Fibroblast of skin of left biceps (primary cell): ENCODE measurements around the gene GALNT5.
"Not testable (repeated sequence)": the region's sequence is repeated elsewhere in the genome, so short reads cannot be mapped to it uniquely, and the experiment has no call there.

Source experiments
- DNase-seq, 2 experiments: peaks; one replicate each; pipeline ENCODE4 v3.0.0-alpha.2; 2013; ENCODE audit warnings: low read depth in 2 of 2

The GALNT5 gene, protein sequence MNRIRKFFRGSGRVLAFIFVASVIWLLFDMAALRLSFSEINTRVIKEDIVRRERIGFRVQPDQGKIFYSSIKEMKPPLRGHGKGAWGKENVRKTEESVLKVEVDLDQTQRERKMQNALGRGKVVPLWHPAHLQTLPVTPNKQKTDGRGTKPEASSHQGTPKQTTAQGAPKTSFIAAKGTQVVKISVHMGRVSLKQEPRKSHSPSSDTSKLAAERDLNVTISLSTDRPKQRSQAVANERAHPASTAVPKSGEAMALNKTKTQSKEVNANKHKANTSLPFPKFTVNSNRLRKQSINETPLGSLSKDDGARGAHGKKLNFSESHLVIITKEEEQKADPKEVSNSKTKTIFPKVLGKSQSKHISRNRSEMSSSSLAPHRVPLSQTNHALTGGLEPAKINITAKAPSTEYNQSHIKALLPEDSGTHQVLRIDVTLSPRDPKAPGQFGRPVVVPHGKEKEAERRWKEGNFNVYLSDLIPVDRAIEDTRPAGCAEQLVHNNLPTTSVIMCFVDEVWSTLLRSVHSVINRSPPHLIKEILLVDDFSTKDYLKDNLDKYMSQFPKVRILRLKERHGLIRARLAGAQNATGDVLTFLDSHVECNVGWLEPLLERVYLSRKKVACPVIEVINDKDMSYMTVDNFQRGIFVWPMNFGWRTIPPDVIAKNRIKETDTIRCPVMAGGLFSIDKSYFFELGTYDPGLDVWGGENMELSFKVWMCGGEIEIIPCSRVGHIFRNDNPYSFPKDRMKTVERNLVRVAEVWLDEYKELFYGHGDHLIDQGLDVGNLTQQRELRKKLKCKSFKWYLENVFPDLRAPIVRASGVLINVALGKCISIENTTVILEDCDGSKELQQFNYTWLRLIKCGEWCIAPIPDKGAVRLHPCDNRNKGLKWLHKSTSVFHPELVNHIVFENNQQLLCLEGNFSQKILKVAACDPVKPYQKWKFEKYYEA

DNA sequence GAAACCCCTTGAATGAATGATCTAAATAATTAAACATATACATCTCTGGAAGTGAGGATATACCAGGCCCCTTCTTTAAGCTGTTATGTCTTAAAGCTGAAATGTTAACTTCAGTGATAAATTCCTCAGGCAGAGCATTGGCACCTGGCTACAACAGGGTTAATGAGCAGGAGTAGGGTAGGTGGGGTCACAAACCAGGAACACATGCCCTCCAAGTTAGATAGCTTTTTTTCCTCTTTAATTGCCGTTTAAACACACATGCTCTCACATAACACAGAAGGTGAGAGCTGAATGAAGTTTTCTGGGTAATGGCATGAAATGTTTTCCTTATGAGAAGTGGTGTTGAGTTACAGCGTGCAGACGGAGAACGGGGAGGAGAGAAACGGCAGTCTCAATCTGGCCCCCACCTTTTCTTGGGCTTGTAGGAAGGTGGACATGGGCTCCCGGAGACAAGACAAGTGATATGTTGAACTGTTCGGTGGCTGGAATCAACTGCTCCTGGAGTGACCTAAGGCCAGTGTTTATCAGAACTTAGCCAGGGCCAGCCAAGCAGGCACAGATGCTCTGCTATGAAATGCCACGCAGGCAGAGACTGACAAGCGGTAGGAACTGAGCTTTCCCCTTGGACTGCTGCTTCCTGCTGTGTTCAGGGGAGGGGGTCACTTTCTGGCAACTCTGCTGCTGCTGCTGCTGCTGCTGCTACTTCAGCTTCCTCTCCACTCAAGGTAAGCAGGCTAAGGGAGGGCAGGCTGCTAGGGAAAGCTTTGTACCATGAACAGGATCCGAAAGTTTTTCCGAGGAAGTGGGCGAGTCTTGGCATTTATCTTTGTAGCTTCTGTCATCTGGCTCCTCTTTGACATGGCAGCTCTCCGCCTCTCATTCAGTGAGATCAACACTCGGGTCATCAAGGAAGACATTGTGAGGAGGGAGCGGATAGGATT is at the start of gene GALNT5:
GALNT5 (plus strand) TSS at position 394 of the 941 bp plus-strand sequence; CDS start at position 772, 378 bp downstream.
- no peak for DNase-seq

DNA sequence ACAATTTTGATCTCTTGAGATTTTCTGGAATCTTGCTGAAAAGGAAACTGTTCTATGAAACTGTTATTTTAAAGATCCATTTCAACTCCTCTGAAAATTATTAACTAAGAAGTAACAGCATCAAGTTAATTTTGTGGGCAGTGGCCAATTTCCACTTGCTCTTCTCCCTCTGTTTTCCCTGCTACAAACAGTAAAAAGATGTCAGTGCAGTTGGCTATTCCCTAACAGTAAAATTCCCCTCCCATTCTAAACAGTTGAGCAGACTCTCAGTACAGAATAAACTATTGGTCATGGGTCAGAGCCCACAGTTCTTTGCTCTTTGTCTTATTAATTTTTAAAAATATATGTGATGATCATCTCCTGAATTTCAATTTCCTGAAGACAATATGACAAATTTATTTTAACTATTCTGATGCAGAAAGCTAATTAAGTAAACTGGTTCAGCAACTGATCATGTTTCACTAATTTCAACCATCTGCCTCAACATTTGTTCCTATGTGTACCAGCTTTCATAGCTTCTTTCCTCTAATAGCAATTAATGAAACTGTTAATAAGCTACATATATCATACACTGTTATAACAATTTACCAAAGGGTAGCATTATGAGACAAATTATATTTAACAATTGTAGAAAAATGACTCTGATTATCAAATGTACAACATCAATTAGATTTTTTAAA is 41.1 kb upstream of the GALNT5 start:
- no peak for DNase-seq

DNA sequence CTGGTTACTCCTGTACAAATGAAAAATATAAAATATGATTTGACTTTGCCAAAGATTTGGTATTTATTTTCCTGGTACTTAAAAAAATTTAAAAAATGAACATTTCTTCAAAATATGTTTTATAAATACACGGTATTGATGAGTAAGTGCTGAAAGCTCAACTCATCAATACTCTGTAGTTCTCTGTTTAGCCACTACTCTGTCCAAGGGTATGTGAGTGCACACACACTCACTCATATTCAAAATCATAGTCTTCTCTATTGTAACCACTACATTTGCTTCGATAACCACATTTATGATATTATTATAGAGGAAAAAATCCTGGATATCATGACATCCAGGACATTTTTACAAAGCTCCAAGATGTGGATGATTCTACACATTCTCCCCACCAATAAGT is 40.1 kb upstream of the GALNT5 start:
- DNase-seq: no peak

DNA sequence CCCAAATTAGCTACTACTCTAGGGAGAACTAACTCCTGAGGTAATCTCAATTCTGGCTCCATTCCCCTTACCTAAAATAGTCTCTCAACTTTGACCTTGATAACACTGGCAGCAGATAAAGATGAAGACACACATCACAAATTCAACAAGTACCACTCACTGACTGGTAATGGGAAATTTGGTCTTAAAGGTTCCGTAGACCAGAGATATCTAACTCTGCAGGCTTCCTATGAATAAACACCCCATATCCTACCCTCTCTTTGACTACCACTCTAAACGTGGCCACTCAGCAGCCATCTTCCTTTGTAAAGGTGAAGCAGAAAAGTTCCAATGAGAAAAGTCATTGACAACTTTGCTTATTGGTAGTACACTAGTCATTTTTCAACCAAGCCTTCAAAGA is 38.6 kb upstream of the GALNT5 start:
- no peak for DNase-seq

DNA sequence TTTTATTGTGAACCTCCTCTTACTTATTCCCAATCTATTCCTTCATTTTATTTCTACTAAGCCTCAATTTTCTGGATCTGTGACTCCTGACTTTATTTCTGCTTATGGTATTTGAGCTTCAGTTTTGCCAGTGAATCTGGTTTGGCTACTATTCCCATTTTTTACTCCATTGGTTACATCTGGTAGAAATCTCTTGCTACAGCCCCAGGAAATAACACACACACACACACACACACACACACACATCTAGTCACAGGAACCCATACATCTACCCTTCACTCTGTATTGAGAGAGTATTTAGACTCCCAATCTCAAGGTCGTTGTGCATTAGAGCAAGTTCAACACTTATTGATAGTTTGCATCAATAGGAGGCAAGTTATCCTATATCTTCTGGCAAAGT is 37.0 kb upstream of the GALNT5 start:
- DNase-seq: no peak

DNA sequence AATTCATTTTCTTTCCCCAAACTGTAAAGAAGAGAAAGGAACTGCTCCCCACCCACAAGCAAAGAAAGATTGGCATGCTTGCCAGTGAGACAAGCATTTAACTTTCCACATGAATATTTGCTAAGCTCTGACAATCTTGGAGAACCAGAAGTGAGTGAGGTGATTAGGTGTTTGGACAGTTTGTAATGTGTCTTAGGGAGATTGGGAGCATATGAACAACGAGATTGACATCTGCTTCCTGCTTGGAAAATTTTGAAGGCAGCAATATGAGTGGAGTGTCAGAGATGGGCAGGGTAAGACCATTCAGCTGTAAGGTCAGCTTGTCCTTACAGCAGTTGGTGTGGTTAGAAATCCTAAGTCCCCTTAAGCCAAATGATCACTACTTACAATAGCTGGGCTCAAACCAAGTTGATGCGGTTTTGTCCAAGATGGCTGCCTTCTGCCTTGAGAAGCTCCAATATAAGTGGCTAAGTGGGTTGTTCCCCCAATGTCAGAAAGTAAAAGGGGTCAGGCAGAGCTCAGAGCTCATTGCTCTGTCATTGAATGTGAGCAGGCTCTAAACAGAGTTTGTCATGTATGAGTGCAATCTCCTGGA is 36.0 kb upstream of the GALNT5 start:
- DNase-seq: no peak

DNA sequence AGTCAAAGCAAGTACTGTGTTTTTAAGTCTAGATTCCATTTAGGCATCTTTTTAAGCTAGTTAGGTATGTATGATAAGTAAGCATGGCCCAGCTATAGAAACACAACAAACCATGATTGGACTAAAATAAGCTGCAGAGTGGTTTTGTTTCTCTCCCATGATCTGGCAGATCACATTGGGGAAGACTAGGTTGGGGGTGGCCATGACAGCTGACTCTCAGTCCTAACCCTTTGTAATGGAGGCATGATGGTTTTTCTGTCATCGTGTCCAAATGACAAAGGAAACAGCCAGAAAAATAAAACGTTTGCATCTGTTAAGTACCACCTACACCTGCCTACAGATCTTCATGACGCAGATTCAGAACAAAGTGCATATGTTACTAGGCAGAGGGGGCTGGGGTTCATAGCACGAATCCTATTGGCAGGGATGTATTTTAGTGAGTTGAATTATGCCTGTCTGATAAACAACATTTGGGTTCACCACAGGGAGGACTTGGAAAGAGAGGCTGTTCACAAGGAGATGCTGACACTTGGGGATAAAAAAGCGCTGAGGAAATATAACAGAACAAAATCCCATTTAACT is 33.8 kb upstream of the GALNT5 start:
- no peak for DNase-seq

DNA sequence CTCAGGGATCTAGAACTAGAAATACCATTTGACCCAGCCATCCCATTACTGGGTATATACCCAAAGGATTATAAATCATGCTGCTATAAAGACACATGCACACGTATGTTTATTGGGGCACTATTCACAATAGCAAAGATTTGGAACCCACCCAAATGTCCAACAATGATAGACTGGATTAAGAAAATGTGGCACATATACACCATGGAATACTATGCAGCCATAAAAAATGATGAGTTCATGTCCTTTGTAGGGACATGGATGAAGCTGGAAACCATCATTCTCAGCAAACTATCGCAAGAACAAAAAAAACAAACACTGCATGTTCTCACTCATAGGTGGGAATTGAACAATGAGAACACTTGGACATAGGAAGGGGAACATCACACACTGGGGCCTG is 33.1 kb upstream of the GALNT5 start:
- not testable (repeated sequence) for DNase-seq

DNA sequence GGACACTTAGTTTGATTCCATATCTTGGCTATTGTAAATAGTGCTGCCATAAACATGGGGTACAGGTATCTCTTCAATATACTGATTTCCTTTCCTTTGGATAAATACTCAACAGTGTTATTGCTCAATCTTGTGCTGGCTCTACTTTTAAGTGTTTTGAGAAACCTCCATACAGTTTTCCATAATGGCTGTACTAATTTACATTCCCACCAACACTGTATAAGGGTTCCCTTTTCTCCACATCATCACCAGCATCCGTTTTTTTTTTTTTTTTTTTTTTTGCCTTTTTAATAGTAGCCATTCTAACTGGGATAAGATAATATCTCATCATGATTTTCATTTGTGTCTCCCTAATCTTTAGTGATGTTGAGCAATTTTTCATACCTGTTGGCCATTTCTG is 29.9 kb upstream of the GALNT5 start:
- no peak for DNase-seq

DNA sequence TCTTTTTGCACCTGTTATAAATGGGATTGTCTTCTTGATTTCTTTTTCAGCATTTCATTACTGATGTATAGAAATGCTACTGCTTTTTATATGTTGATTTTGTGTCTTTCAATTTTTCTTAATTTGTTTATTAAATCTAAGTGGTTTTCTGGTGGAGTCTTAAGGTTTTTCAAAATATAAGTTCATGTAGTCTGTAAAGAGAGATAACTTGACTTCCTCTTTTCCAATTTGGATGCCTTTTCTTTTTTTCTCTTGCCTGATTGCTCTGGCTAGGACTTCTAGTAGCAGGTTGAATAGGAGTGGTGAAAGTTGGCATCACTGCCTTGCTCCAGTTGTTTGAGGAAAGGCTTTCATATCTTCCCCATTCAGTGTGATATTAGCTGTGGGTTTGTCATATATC is 28.6 kb upstream of the GALNT5 start:
- DNase-seq: no peak

DNA sequence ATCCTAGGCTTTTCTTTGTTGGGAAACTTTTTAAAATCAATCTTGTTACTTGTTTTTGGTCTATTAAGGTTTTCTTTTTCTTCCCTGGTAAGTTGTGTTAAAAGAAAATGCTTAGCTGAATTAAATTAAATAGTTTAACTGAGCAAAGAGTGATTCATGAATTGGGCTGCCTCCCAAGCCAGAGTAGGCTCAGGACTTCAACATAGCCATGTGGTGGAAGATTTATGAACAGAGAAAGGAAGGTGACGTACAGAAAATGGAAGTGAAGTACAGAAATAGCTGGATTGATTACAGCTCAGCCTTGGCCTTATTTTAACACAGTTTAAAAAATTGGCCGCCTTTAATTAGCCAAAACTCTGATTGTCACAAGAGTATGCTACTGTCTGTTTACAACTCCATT is 27.9 kb upstream of the GALNT5 start:
- peak; percentile 90 for DNase-seq

DNA sequence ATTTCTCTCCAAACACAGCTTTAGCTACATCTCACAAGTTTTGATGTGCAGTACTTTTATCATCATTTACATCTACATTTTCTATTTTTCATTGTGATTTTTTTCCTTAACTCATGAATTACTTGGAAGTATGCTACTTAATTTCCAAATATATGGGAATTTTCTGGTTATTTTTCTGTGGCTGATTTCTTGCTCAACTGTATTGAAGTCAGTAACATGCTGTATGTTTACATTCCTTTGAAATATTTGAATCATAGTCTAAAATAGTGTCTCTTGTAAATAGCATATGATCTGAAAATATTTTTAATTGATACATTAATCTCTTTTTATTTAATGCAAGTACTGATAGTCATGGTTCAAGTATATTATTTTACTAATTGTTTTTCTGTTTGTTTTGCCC is 26.0 kb upstream of the GALNT5 start:
- no peak for DNase-seq

DNA sequence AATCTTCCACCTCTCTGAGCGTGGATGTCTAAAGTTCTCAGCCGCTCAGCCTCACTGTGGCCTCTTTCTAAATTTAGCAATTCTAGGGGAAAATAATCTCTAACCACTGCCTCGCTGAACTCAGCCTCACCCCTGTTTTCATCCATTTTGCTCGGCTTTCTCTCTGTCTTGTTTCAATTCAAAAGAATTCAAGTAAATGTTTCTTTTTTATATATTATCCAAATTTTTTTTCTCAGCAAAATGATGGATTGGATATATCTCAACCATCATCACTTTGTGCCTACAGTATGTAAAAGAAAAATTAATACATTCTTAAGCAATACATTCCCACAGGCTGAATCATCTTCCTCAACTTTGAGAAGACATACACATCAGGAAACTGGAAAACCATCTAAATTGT is 24.0 kb upstream of the GALNT5 start:
- DNase-seq: peak; percentile 91 to 93

DNA sequence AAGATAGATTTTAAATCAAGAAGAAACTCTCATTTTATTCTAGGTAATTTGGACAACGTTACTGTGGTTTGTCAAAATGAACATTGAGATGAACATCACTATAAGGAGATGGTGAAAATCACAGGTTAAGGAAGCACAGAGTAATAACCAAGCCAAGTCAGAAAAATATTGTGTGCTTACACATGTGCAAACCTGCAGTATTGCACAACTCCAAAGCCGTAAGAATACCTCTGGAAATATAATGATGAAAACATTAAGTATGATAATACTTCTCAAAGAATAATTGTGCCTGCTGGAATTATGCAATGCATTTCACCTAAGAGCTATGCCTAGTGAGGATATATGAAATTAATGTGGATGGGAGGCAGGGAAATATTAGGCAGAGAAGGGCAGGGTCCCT is 21.1 kb upstream of the GALNT5 start:
- DNase-seq: no peak

DNA sequence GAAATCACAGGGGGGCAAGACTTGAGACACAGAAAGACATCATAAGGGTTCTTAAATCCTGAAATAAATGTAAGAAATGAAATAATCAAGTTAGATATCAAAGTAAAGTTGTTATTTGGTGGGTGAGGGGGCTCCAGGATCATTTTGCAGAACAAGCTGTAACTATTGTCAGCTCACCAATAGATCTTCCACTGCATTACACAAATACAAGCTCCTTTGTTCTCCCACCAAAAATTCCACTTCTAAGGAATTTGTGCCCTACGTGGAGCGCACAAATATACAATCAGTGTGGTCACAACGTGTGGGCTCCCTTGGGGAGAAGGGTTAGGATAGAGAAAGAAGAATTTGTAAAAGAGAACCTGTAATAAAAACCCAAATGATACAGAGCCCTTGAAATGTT is 19.2 kb upstream of the GALNT5 start:
- DNase-seq: no peak

DNA sequence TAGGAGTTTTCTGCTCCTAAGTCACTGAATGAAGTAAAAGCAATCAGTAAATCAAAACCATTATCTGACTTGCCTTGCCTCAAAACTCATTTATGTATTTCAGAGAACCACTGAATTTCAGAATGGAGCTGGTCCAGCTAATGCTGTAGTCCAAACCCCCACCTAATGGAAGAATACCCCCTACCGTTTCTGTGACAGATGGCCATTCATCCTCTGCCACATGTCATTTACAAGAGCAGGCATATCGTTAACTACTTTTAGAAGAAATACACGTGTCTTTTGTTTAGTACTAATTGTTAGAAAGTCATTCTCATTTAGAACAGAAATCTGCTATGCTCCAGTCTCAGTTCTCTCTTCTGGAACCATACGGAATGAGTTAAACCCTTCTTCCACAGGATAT is 12.8 kb upstream of the GALNT5 start:
- DNase-seq: no peak

DNA sequence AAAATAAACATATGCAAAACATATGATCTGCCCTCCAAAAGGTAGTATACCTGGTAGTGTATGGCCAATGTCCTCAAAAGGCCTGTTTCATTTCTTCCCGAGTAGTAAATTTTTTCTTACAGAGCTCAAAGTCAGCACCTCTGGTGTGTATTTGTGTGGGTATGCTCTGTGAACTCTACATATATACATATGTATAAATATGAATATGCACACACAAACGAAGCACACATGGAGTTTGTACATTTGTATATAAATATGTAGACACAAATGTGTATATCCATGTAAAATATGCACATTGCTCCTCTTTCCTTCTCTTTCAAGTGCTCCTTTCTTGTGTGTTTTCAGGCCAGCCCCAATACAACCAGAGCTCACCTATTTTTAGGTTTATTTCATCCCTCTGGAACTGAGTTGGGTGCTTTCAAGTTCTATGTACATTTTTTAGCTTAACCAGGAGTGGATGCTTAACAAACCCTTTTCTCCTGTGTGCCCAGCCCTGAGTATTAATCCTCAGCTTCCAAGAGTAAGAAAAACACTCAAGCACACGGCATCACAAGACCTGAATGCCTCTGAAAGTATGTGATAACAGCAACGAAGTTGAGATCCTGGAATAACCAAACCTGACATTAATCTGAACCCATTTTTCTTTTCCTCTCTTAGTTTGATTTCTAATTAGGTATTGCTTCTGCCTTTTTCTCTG is 12.2 kb upstream of the GALNT5 start:
- no peak for DNase-seq

DNA sequence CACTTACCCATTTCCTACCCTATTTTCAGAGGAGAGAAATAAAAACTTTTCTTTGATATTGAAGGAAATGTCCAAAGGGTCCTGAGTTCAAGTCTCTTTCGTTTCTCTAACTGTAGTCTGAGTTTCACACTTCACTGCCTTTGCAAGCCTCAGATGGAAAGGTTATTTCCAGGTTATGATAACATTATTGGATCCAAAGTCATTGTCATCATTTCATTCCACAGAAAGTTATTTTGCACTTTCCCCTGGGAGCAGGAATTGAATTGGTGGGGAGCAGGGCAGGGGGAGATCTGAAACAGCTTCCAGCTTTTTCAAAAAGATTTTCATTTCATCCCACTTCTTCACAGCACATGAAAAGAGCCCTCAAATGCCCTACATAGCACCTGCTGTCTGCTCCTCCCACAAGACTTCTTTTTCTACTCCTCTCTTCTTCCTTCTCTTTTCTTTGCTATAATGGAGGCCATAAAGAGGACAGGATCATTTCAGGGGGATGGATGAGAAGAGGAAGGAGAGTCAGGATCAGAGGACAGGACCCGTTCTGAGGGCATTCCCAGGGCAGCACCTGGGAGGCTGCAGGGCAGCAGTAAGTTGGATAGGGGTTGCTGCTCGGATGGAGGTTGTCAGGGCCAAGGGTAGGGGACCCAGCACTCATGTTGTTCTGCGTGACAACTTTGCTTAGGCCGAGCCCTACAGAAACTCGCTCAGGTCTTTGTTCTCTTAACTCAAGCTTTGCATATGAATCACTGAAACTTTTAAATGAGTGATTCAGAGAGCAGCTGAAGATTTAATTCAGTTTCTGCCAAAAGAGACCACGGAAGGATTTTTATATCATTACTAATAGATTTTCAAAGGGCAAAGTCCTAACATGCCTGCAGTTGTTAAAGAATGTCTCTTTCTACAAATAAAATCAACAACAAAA is 11.4 kb upstream of the GALNT5 start:
- DNase-seq: peak; percentile 83 to 84
